Progenitor cell of endocrine pancreas (in vitro differentiated cells): ENCODE results near the gene DNAAF1. TPM values are rescaled to one million over a fixed set of nuclear protein-coding genes. Genes with fewer than 3 reads are reported as not detected.

Experiments
- DNase-seq: peaks from one replicate; pipeline ENCODE4 v3.0.0; 2021; ENCODE audit warnings: low spot score; ENCODE audit not compliant: unreplicated experiment
- H3K27ac Mint-ChIP-seq: 2 replicates; pipeline ENCODE4 v1.8.0; 2021; ENCODE audit warnings: mild to moderate bottlenecking, moderate library complexity, mixed read lengths
- H3K27me3 Mint-ChIP-seq: 2 replicates; pipeline ENCODE4 v1.8.0; 2021; ENCODE audit warnings: mixed read lengths
- H3K36me3 Mint-ChIP-seq: 2 replicates; pipeline ENCODE4 v1.8.0; 2022; ENCODE audit warnings: mixed read lengths; ENCODE audit not compliant: insufficient read depth
- H3K4me1 Mint-ChIP-seq: 2 replicates; pipeline ENCODE4 v1.8.0; 2021; ENCODE audit warnings: low read depth, mixed read lengths
- H3K4me3 Mint-ChIP-seq: 2 replicates; pipeline ENCODE4 v1.8.0; 2021; ENCODE audit warnings: low read depth, mild to moderate bottlenecking, moderate library complexity, mixed read lengths
- H3K9me3 Mint-ChIP-seq: 2 replicates; pipeline ENCODE4 v1.8.0; 2021; ENCODE audit warnings: low read depth, mixed read lengths
- total RNA-seq: library from RNA; stranded (reverse); gene quantifications from 2 replicates; pipeline ENCODE4 v1.2.1, GENCODE V29; 2021
- TF ChIP-seq, protein P1 (sequence below): fragments of 200-600 bp; sonication (generic); IDR thresholded peaks from one replicate; pipeline ENCODE4 v1.5.0; 2021; ENCODE audit warnings: antibody characterized with exemption, mild to moderate bottlenecking; ENCODE audit not compliant: unreplicated experiment

DNAAF1 gene
- total RNA-seq, 1 donor from 2014 or later = 1.8 TPM

DNA sequence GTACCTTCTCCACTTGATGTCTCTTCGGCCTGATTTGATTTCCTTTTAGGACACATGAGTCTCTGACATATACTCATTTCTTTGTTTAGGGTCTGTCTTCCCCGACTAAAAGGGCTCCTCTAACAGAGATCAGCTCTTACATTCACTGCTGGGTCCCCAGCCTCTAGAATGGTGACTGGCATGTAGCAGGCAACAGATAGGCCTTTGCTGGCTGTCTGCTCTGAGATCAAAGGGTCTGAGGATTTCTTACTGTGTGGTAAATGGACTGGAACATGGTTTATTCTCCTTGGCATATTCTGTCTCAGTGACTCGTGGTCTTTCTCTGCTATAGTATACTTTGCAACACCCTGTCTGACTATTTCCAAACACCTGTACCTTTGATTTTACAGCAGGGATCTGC lies 16.7 kb downstream of the DNAAF1 start:
- no peaks in the 10 kb centered on the region for H3K4me1 Mint-ChIP-seq
- H3K27ac Mint-ChIP-seq = no peak overlapping the region
- no peaks in the 10 kb centered on the region for H3K36me3 Mint-ChIP-seq
- no peak overlapping the region for H3K4me3 Mint-ChIP-seq
- DNase-seq = no peak
- TF ChIP-seq, protein P1, sequence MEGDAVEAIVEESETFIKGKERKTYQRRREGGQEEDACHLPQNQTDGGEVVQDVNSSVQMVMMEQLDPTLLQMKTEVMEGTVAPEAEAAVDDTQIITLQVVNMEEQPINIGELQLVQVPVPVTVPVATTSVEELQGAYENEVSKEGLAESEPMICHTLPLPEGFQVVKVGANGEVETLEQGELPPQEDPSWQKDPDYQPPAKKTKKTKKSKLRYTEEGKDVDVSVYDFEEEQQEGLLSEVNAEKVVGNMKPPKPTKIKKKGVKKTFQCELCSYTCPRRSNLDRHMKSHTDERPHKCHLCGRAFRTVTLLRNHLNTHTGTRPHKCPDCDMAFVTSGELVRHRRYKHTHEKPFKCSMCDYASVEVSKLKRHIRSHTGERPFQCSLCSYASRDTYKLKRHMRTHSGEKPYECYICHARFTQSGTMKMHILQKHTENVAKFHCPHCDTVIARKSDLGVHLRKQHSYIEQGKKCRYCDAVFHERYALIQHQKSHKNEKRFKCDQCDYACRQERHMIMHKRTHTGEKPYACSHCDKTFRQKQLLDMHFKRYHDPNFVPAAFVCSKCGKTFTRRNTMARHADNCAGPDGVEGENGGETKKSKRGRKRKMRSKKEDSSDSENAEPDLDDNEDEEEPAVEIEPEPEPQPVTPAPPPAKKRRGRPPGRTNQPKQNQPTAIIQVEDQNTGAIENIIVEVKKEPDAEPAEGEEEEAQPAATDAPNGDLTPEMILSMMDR = no peak
- H3K9me3 Mint-ChIP-seq = no peaks in the 10 kb centered on the region
- H3K27me3 Mint-ChIP-seq = peaks cover 25% of the 10 kb centered on the region

DNA sequence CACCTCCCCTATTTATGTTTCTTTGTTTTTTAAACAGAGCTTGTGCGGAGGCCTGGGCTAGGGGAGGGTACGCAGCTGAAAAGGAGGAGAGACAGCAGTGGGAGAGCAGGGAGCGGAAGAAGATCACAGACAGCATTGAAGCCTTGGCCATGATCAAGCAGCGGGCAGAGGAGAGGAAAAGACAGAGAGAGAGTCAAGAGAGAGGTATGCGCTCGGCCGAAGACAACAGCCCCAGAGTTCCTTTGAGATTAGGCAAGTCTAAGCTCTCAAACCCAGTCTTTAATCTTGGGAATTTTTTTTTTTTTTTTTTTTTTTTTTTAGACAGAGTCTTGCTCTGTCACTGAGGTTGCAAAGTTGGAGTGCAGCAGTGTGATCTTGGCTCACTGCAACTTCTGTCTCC lies 20.6 kb downstream of the DNAAF1 start:
- DNase-seq = no peak
- Mint-ChIP-seq H3K27me3 (peaks cover 26% of the 10 kb centered on the region), H3K4me1 (no peaks in the 10 kb centered on the region), H3K36me3 (no peaks in the 10 kb centered on the region), H3K4me3 (no peak overlapping the region), H3K27ac (peak overlapping the region; percentile 58), H3K9me3 (no peaks in the 10 kb centered on the region)
- TF ChIP-seq, protein P1 = no peak

DNA sequence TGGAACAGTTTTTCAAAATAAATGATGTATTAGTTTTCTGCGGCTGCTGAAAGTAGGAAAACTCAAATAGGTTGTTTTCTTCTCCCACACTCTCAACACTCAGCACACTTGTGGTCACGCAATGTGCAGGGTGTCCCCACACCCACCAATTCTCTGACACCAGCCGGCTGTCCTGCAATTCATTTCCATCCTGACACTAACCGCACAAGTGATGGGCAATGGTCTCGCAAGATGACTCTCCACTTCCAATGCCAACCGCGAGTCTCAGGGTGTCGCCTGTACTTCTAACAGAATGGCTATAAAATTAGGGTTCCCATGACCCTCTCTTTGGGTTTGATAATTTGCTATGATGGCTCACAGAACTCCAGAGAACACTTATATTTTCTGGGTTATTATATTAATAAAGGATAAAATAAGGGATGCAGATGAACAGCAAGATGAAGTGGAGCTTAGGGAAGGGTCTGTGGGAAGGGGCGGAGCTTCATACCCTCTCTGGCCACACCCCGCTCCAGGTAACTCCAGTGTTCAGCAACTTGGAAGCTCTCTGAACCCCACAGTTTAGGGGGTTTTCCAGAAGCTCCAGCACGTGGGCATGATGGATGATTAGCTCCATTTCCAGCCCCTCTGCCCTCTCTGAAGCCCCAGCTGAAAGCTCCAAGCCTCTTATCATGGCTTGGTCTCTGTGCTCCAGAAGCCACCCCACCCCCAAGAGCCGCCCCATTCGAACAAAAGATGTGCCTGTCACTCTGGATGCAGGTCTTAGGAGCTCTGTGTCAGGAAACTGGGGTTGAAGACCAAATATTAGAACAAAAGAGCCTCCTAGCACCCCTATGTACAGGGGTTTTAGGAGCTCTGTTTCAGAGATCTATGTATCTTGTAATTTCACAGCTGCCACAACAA lies 21.9 kb downstream of the DNAAF1 start:
- Mint-ChIP-seq H3K4me3 (no peak overlapping the region), H3K4me1 (no peaks in the 10 kb centered on the region), H3K27ac (no peak overlapping the region), H3K27me3 (peaks cover 23% of the 10 kb centered on the region), H3K36me3 (no peaks in the 10 kb centered on the region), H3K9me3 (no peaks in the 10 kb centered on the region)
- DNase-seq = no peak
- TF ChIP-seq, protein P1 = no peak

DNA sequence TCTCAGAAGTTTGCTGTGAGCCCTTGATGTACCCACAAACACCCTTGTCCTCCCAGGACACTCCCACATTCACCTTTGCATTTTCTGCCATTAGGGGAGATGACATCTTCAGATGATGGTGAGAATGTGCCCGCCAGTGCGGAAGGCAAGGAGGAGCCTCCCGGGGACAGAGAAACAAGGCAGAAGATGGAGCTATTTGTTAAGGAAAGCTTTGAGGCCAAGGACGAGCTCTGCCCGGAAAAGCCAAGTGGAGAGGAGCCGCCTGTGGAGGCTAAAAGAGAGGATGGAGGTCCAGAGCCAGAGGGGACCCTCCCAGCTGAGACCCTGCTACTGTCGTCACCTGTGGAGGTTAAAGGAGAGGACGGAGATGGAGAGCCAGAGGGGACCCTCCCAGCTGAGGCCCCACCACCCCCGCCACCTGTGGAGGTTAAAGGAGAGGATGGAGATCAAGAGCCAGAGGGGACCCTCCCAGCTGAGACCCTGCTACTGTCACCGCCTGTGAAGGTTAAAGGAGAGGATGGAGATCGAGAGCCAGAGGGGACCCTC lies 24.7 kb downstream of the DNAAF1 start:
- H3K27ac Mint-ChIP-seq = no peak overlapping the region
- no peak for DNase-seq
- TF ChIP-seq, protein P1 = no peak
- H3K27me3 Mint-ChIP-seq = peaks cover 13% of the 10 kb centered on the region
- H3K9me3 Mint-ChIP-seq = no peaks in the 10 kb centered on the region
- H3K4me1 Mint-ChIP-seq = no peaks in the 10 kb centered on the region
- no peak overlapping the region for H3K4me3 Mint-ChIP-seq
- H3K36me3 Mint-ChIP-seq = no peaks in the 10 kb centered on the region

DNA sequence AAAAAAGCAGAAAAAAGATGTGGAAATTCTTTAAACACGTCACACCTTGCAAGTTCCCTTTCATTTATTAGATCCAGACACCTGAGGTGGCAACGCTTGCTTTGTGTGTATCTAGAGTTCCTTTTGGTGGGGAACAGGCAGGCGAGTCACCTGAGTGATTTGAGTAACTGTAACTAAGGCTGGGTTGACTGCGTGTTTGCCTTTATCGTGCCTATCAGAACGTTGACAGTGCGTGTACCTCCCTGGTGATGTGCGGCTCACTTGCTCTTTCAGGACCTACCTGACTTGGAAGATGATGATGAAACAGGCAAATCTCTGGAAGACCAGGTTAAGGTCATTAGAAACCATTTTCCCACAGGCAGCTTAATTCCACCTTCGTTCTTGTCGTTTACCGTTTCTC lies 29.3 kb downstream of the DNAAF1 start:
- peaks cover 4% of the 10 kb centered on the region for H3K4me1 Mint-ChIP-seq
- no peak overlapping the region for H3K4me3 Mint-ChIP-seq
- no peak for DNase-seq
- peaks cover 1% of the 10 kb centered on the region for H3K36me3 Mint-ChIP-seq
- H3K9me3 Mint-ChIP-seq = no peaks in the 10 kb centered on the region
- H3K27me3 Mint-ChIP-seq = peaks cover 7% of the 10 kb centered on the region
- H3K27ac Mint-ChIP-seq = peak overlapping the region; percentile 67
- TF ChIP-seq, protein P1 = no peak
